HepG2 (cell line): Measurements from ENCODE around the gene TRIM9. TPM values are rescaled to one million over a fixed set of nuclear protein-coding genes. Genes with fewer than 3 reads are reported as not detected.

Source experiments
- ATAC-seq: fragments of 200-7000 bp; cut with Tn5 transposase; 3 replicates; pipeline ENCODE4 v1.9.1; 2020; ENCODE audit warnings: mild to moderate bottlenecking, moderate library complexity
- BruUV-seq: library from RNA; stranded (reverse); fragments of 400-500 nt; replicated peaks from 2 replicates; lab custom pipeline; 2021; lab: Mats Ljungman, UMichigan
- CTCF ChIA-PET: fragments of 300-600 bp; formaldehyde crosslinking; extraction: SDS; loops from one replicate; lab custom pipeline; 2021; ENCODE audit warnings: low total read pairs, inconsistent platforms, low intra/inter-chr PET ratio; lab: Yijun Ruan, JAX
- POLR2A ChIA-PET: fragments of 350-600 bp; sonication (Branson Sonifier 250); formaldehyde crosslinking; loops from one replicate; lab custom pipeline; 2020; ENCODE audit warnings: antibody characterized with exemption, inconsistent platforms; lab: Yijun Ruan, JAX
- DNase-seq: peaks from one replicate; pipeline ENCODE4 v3.0.0-alpha.2; 2015; ENCODE audit warnings: low spot score
- FAIRE-seq: peaks from 3 replicates; lab custom pipeline; 2011; peaks lifted over from hg19 to GRCh38; lab: Jason Lieb, UNC
- H2AFZ ChIP-seq: one replicate; pipeline ENCODE4 v1.6.1; 2011; ENCODE audit warnings: low read length, inconsistent platforms
- H3K27ac ChIP-seq: fragments of 300-600 bp; 3 replicates; pipeline ENCODE4 v1.8.0; 2011; ENCODE audit warnings: mixed run types, mild to moderate bottlenecking, mixed read lengths, low read length, inconsistent platforms; ENCODE audit not compliant: insufficient read depth; ENCODE audit errors: extremely low read length
- H3K27me3 ChIP-seq, 2 experiments: fragments of 200-600 bp in 1 of 2; 2 replicates in 1 of 2; 3 replicates in 1 of 2; pipeline versions ENCODE4 v1.6.0 to v1.8.0; 2011; ENCODE audit warnings: low read length in 2 of 2, mild to moderate bottlenecking in 2 of 2, moderate library complexity in 2 of 2, inconsistent platforms in 1 of 2; ENCODE audit not compliant: insufficient read depth in 2 of 2, control insufficient read depth in 1 of 2
- H3K36me3 ChIP-seq, 2 experiments: fragments of 200-600 bp in 1 of 2; replicated peaks in 1 of 2; 2 replicates in 1 of 2; 3 replicates in 1 of 2; pipeline versions ENCODE4 v1.5.1 to v1.8.0; 2011; ENCODE audit warnings: low read length in 2 of 2, inconsistent platforms in 1 of 2; ENCODE audit not compliant: insufficient read depth in 2 of 2, control insufficient read depth in 1 of 2
- H3K4me1 ChIP-seq: 2 replicates; pipeline ENCODE4 v1.5.1; 2012; ENCODE audit warnings: low read length, inconsistent platforms; ENCODE audit not compliant: insufficient read depth
- H3K4me2 ChIP-seq: 2 replicates; pipeline ENCODE4 v1.6.0; 2011; ENCODE audit warnings: low read depth, low read length, inconsistent platforms
- H3K4me3 ChIP-seq, 3 experiments: fragments of 200-600 bp in 1 of 3; sonication (generic), shearing (Covaris generic) in 1 of 3; replicated peaks in 1 of 3; 2 replicates each; pipeline ENCODE4 v1.5.1; 2011 to 2016; ENCODE audit warnings: low read length in 3 of 3, inconsistent platforms in 2 of 3, low read depth in 2 of 3, mild to moderate bottlenecking in 2 of 3, control low read depth in 1 of 3, mixed read lengths in 1 of 3; ENCODE audit not compliant: insufficient read depth in 1 of 3
- H3K79me2 ChIP-seq: one replicate; pipeline ENCODE4 v1.6.1; 2011; ENCODE audit warnings: low read length, inconsistent platforms; ENCODE audit not compliant: insufficient read depth
- H3K9ac ChIP-seq: 2 replicates; pipeline ENCODE4 v1.6.0; 2011; ENCODE audit warnings: mild to moderate bottlenecking, low read depth, low read length, inconsistent platforms; ENCODE audit not compliant: insufficient read depth
- H3K9me3 ChIP-seq: 2 replicates; pipeline ENCODE4 v1.5.1; 2012; ENCODE audit warnings: mild to moderate bottlenecking, low read length
- H4K20me1 ChIP-seq: 2 replicates; pipeline ENCODE4 v1.6.0; 2011; ENCODE audit warnings: inconsistent platforms, mild to moderate bottlenecking, low read length, moderate library complexity; ENCODE audit not compliant: insufficient read depth
- DNMT3B ChIP-seq: conservative IDR thresholded peaks from 2 replicates; pipeline ENCODE4 v1.6.1; 2016; ENCODE audit warnings: missing biosample characterization, control low read depth
- MXD4 ChIP-seq: IDR thresholded peaks from 2 replicates; pipeline ENCODE4 v1.6.1; 2016; ENCODE audit warnings: mild to moderate bottlenecking, missing biosample characterization, missing genetic modification reagents
- NR2F2 ChIP-seq: IDR thresholded peaks from 2 replicates; pipeline ENCODE4 v1.6.1; 2012; ENCODE audit warnings: low read depth, inconsistent platforms, borderline replicate concordance
- NRL ChIP-seq: sonication (generic); formaldehyde crosslinking; IDR thresholded peaks from 2 replicates; pipeline ENCODE4 v1.5.0; 2020; ENCODE audit warnings: missing genetic modification reagents, mild to moderate bottlenecking, moderate library complexity, borderline replicate concordance
- SOX13 ChIP-seq, 3 experiments: fragments of 450-650 bp in 1 of 3; sonication (generic) in 1 of 3; formaldehyde crosslinking in 1 of 3; IDR thresholded peaks in 2 of 3; conservative IDR thresholded peaks in 1 of 3; 2 replicates each; pipeline versions ENCODE4 v1.5.0 to v1.6.1; 2016 to 2020; ENCODE audit warnings: antibody characterized with exemption in 1 of 3, mild to moderate bottlenecking in 1 of 3, missing compliant biosample characterization in 1 of 3, missing genetic modification reagents in 1 of 3, moderate library complexity in 1 of 3
- ZFY ChIP-seq: sonication (generic); formaldehyde crosslinking; IDR thresholded peaks from 2 replicates; pipeline ENCODE4 v1.4.0; 2020; ENCODE audit warnings: missing genetic modification reagents
- ZNF207 ChIP-seq: fragments of 450-650 bp; IDR thresholded peaks from 2 replicates; pipeline ENCODE4 v1.6.1; 2016; ENCODE audit warnings: antibody characterized with exemption, borderline replicate concordance
- ZNF225 ChIP-seq: sonication (generic); formaldehyde crosslinking; IDR thresholded peaks from 2 replicates; pipeline ENCODE4 v1.4.0; 2020; ENCODE audit warnings: mild to moderate bottlenecking, missing genetic modification reagents
- ZNF629 ChIP-seq: sonication (generic); formaldehyde crosslinking; conservative IDR thresholded peaks from 2 replicates; pipeline ENCODE4 v1.5.0; 2020; ENCODE audit warnings: missing genetic modification reagents
- ZNF672 ChIP-seq: sonication (generic); formaldehyde crosslinking; IDR thresholded peaks from 2 replicates; pipeline ENCODE4 v1.8.1; 2022; ENCODE audit warnings: missing genetic modification reagents
- WGBS: methylation state at CpG from one replicate; pipeline ENCODE4 v1.1.6; 2017; ENCODE audit warnings: low lambda C conversion rate; 5-methylcytosine and 5-hydroxymethylcytosine counted together
- in situ Hi-C: cut with HindIII; loops from 2 replicates; pipeline ENCODE4 v1.10.0; 2017; ENCODE audit warnings: low pct_unique_long_range_greater_than_20kb; ENCODE audit not compliant: extremely low pct_ligation_motif_present
- intact Hi-C: fragments of 100-400 bp; cut with micrococcal nuclease; formaldehyde crosslinking; loops from one replicate; pipeline ENCODE4 v1.10.0; 2022; ENCODE audit not compliant: unreplicated experiment
- polyA plus RNA-seq, 8 experiments: library from polyadenylated mRNA; depleted of rRNA in 3 of 8; stranded (reverse) in 7 of 8; unstranded in 1 of 8; fragments of >200 nt; fragmentation: Illumina TruSeq in 4 of 8; extraction: Trizol in 4 of 8; gene quantifications; 2 replicates each; pipeline versions ENCODE4 v1.2.1 to v1.2.3, GENCODE V29; 2011 to 2016; ENCODE audit warnings: low read depth in 4 of 8, missing spikeins in 1 of 8, mixed read lengths in 1 of 8; ENCODE audit not compliant: insufficient read depth in 1 of 8
- total RNA-seq, 5 experiments: library from RNA; depleted of rRNA; stranded (reverse); fragments of >200 nt; fragmentation: Illumina TruSeq; extraction: Trizol; gene quantifications; 2 replicates each; pipeline ENCODE4 v1.2.3, GENCODE V29; 2016; ENCODE audit warnings: low read depth in 1 of 5
- TF ChIP-seq, protein P1 (sequence below): sonication (generic); formaldehyde crosslinking; IDR thresholded peaks from 2 replicates; pipeline ENCODE4 v1.4.0; 2020; ENCODE audit warnings: mild to moderate bottlenecking, missing genetic modification reagents
- TF ChIP-seq, protein P2 (sequence below): IDR thresholded peaks from 2 replicates; pipeline ENCODE4 v1.6.1; 2016; ENCODE audit warnings: mild to moderate bottlenecking
- TF ChIP-seq, protein P3 (sequence below): sonication (generic); formaldehyde crosslinking; IDR thresholded peaks from 2 replicates; pipeline ENCODE4 v1.4.0; 2020; ENCODE audit warnings: missing genetic modification reagents

Gene TRIM9
- total and polyA plus RNA-seq, 2 of the 13 experiments (the other 11 are each of a cell fraction or from before 2014, with no cell fraction given): 0.04 to 0.07 TPM

DNA sequence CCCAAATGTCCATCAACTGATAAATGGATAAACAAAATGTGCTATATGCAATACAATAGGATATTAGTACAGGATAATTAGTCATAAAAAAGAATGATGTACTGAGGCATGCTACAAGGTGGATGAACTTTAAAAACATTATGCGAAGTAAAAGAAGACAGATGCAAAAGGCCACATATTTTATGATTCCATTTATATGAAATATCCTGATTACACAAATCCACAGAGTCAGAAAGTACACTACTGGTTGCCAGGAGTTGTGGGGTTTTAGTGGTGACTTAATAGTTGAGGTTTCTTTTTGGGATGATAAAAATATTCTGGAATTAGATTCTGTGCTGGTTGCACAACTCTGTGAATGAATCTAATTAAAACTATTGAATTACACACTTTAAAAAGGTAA is 12.6 kb downstream of the TRIM9 start (continued):
- TF ChIP-seq, protein P1, sequence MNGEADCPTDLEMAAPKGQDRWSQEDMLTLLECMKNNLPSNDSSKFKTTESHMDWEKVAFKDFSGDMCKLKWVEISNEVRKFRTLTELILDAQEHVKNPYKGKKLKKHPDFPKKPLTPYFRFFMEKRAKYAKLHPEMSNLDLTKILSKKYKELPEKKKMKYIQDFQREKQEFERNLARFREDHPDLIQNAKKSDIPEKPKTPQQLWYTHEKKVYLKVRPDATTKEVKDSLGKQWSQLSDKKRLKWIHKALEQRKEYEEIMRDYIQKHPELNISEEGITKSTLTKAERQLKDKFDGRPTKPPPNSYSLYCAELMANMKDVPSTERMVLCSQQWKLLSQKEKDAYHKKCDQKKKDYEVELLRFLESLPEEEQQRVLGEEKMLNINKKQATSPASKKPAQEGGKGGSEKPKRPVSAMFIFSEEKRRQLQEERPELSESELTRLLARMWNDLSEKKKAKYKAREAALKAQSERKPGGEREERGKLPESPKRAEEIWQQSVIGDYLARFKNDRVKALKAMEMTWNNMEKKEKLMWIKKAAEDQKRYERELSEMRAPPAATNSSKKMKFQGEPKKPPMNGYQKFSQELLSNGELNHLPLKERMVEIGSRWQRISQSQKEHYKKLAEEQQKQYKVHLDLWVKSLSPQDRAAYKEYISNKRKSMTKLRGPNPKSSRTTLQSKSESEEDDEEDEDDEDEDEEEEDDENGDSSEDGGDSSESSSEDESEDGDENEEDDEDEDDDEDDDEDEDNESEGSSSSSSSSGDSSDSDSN (CRISPR knock-in tag): no peak
- TF ChIP-seq MXD4 (CRISPR knock-in tag): no peak

GRCh38 chr14:51081712-51082111 is 13.2 kb downstream of the TRIM9 start:
- POLR2A ChIA-PET: no interaction called here
- H3K9ac ChIP-seq: no peak overlapping the region
- H3K36me3 ChIP-seq: no peaks in the 10 kb centered on the region
- 65% methylated on average over 3 of the region's 3 CpGs for WGBS
- DNase-seq: no peak
- intact Hi-C loops: no loop called here
- no peak for ATAC-seq
- H3K4me3 ChIP-seq: no peak overlapping the region
- CTCF ChIA-PET: no interaction called here
- in situ Hi-C loops: no loop called here
- no peak for FAIRE-seq
- H2AFZ ChIP-seq: no peak overlapping the region
- no peaks in the 10 kb centered on the region for H3K4me1 ChIP-seq
- no peaks in the 10 kb centered on the region for H3K9me3 ChIP-seq
- no TSS peak for BruUV-seq
- H3K4me2 ChIP-seq: no peak overlapping the region
- no peak for TF ChIP-seq ZFY
- TF ChIP-seq ZNF672: no peak
- no peak for TF ChIP-seq ZNF207
- TF ChIP-seq SOX13 (IDR thresholded peaks at IDR 0.05): no peak
- no peak for TF ChIP-seq SOX13 (CRISPR knock-in tag; conservative IDR thresholded peaks at IDR 0.05 in 1 of 2, IDR thresholded peaks at IDR 0.05 in 1 of 2)
- no peak for TF ChIP-seq NRL (CRISPR knock-in tag)
- no peak for TF ChIP-seq NR2F2
- TF ChIP-seq ZNF629 (CRISPR knock-in tag): no peak
- no peak for TF ChIP-seq DNMT3B (CRISPR knock-in tag)
- no peak for TF ChIP-seq ZNF225 (CRISPR knock-in tag)
- TF ChIP-seq, protein P2, sequence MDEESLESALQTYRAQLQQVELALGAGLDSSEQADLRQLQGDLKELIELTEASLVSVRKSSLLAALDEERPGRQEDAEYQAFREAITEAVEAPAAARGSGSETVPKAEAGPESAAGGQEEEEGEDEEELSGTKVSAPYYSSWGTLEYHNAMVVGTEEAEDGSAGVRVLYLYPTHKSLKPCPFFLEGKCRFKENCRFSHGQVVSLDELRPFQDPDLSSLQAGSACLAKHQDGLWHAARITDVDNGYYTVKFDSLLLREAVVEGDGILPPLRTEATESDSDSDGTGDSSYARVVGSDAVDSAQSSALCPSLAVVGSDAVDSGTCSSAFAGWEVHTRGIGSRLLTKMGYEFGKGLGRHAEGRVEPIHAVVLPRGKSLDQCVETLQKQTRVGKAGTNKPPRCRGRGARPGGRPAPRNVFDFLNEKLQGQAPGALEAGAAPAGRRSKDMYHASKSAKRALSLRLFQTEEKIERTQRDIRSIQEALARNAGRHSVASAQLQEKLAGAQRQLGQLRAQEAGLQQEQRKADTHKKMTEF (CRISPR knock-in tag): no peak
- TF ChIP-seq, protein P3, sequence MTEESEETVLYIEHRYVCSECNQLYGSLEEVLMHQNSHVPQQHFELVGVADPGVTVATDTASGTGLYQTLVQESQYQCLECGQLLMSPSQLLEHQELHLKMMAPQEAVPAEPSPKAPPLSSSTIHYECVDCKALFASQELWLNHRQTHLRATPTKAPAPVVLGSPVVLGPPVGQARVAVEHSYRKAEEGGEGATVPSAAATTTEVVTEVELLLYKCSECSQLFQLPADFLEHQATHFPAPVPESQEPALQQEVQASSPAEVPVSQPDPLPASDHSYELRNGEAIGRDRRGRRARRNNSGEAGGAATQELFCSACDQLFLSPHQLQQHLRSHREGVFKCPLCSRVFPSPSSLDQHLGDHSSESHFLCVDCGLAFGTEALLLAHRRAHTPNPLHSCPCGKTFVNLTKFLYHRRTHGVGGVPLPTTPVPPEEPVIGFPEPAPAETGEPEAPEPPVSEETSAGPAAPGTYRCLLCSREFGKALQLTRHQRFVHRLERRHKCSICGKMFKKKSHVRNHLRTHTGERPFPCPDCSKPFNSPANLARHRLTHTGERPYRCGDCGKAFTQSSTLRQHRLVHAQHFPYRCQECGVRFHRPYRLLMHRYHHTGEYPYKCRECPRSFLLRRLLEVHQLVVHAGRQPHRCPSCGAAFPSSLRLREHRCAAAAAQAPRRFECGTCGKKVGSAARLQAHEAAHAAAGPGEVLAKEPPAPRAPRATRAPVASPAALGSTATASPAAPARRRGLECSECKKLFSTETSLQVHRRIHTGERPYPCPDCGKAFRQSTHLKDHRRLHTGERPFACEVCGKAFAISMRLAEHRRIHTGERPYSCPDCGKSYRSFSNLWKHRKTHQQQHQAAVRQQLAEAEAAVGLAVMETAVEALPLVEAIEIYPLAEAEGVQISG (CRISPR knock-in tag): no peak
- no peak overlapping the region for H3K27ac ChIP-seq
- peaks cover 0 to 3% of the 10 kb centered on the region in 2 experiments; a peak in 1 of 5 replicates for H3K27me3 ChIP-seq
- no peaks in the 10 kb centered on the region for H3K79me2 ChIP-seq
- no peaks in the 10 kb centered on the region for H4K20me1 ChIP-seq
